T-cell (primary cell): ENCODE results near the gene CCNI. TPM values are rescaled to one million over a fixed set of nuclear protein-coding genes. Genes with fewer than 3 reads are reported as not detected.
"Not testable (repeated sequence)": the region's sequence is repeated elsewhere in the genome, so short reads cannot be mapped to it uniquely, and the experiment has no call there.

ENCODE experiments used
- ATAC-seq, 4 experiments: fragments of 200-7000 bp in 3 of 4; fragments of 150-1000 bp in 1 of 4; cut with Tn5 transposase; replicated peaks in 1 of 4; 1 replicate in 3 of 4; 2 replicates in 1 of 4; pipeline ENCODE4 v1.10.0; 2021; ENCODE audit warnings: moderate library complexity in 3 of 4, mild to moderate bottlenecking in 2 of 4, moderate number of reproducible peaks in 1 of 4
- CTCF ChIA-PET, 2 donors: fragments of 300-600 bp; sonication (Branson Sonifier 250); formaldehyde crosslinking; loops; one replicate each; lab custom pipeline; 2022; ENCODE audit warnings: antibody characterized with exemption in 2 of 2; lab: Charles Lee
- POLR2A ChIA-PET, 2 donors: fragments of 300-600 bp; sonication (Branson Sonifier 250); formaldehyde crosslinking; loops; one replicate each; lab custom pipeline; 2022; ENCODE audit warnings: antibody characterized with exemption in 2 of 2; lab: Charles Lee
- DNase-seq, 35 experiments: peaks; one replicate each; pipeline versions ENCODE4 v3.0.0 to v3.0.0-alpha.2; 2013 to 2023
- H3K27ac ChIP-seq: one replicate; pipeline ENCODE4 v1.5.1; 2013; ENCODE audit warnings: low read length
- H3K27me3 ChIP-seq, 2 experiments: replicated peaks in 1 of 2; 1 replicate in 1 of 2; 2 replicates in 1 of 2; pipeline versions ENCODE4 v1.6.1 to v1.7.0; 2013; ENCODE audit warnings: low read length in 1 of 2, mixed read lengths in 1 of 2; ENCODE audit not compliant: control insufficient read depth in 2 of 2, insufficient read depth in 2 of 2; ENCODE audit errors: extremely low read depth in 1 of 2
- H3K36me3 ChIP-seq, 2 donors: 1 replicate in 1 of 2; 2 replicates in 1 of 2; pipeline versions ENCODE4 v1.6.1 to v1.7.0; 2013; ENCODE audit warnings: low read length in 1 of 2; ENCODE audit not compliant: control insufficient read depth in 2 of 2, insufficient read depth in 1 of 2; ENCODE audit errors: extremely low read depth in 1 of 2
- H3K4me1 ChIP-seq, 2 experiments: 1 replicate in 1 of 2; 2 replicates in 1 of 2; pipeline versions ENCODE4 v1.6.1 to v1.7.0; 2013; ENCODE audit warnings: low read length in 2 of 2, mixed read lengths in 1 of 2; ENCODE audit not compliant: insufficient read depth in 2 of 2, control insufficient read depth in 1 of 2; ENCODE audit errors: extremely low read depth in 1 of 2
- H3K4me3 ChIP-seq, 2 donors: 1 replicate in 1 of 2; 2 replicates in 1 of 2; pipeline versions ENCODE4 v1.5.1 to v1.7.0; 2013; ENCODE audit warnings: mild to moderate bottlenecking in 2 of 2, low read length in 1 of 2, moderate library complexity in 1 of 2; ENCODE audit not compliant: control insufficient read depth in 1 of 2; ENCODE audit errors: extremely low read depth in 1 of 2
- H3K9me3 ChIP-seq: 2 replicates; pipeline ENCODE4 v1.7.0; 2013
- H3K27ac Mint-ChIP-seq, 2 donors: one replicate each; pipeline ENCODE4 v1.8.0; 2020 to 2021; ENCODE audit warnings: mild to moderate bottlenecking in 2 of 2, mixed read lengths in 2 of 2
- H3K27me3 Mint-ChIP-seq, 2 donors: one replicate each; pipeline ENCODE4 v1.8.0; 2021 to 2022; ENCODE audit warnings: mixed read lengths in 2 of 2
- H3K36me3 Mint-ChIP-seq: one replicate; pipeline ENCODE4 v1.8.0; 2021; ENCODE audit warnings: mixed read lengths
- H3K4me1 Mint-ChIP-seq, 3 donors: one replicate each; pipeline ENCODE4 v1.8.0; 2020 to 2022; ENCODE audit warnings: mixed read lengths in 3 of 3, mild to moderate bottlenecking in 1 of 3
- H3K4me3 Mint-ChIP-seq, 3 donors: one replicate each; pipeline ENCODE4 v1.8.0; 2020 to 2022; ENCODE audit warnings: mild to moderate bottlenecking in 3 of 3, mixed read lengths in 3 of 3, moderate library complexity in 3 of 3
- H3K9me3 Mint-ChIP-seq, 3 donors: one replicate each; pipeline ENCODE4 v1.8.0; 2020 to 2022; ENCODE audit warnings: mixed read lengths in 3 of 3
- WGBS: methylation state at CpG from one replicate; pipeline ENCODE4 v1.1.5; 2013; ENCODE audit warnings: missing lambda C conversion rate; ENCODE audit not compliant: insufficient coverage; 5-methylcytosine and 5-hydroxymethylcytosine counted together
- total RNA-seq, 35 experiments: library from RNA in 6 of 35; stranded (reverse) in 6 of 35; fragments of 120-200 nt in 1 of 35; gene quantifications; one replicate each; pipeline versions ENCODE4 v1.2.1 to v1.2.4 and lab custom pipeline; 2013 to 2026

Gene CCNI
- total RNA-seq, 5 donors from 2014 or later (not counting 1 experiment from before 2014, with no cell fraction given), result 229 to 359 (median 256) TPM

GRCh38 chr4:77089866-77090265 lies 14.1 kb upstream of the CCNI start:
- H3K36me3 ChIP-seq, result no peaks in the 10 kb centered on the region
- peaks cover 5 to 11% (median 11%) of the 10 kb centered on the region in 3 donors for H3K4me1 Mint-ChIP-seq
- no peaks in the 10 kb centered on the region for H3K27me3 ChIP-seq
- H3K4me3 Mint-ChIP-seq, result no peak overlapping the region
- DNase-seq (no peak), ATAC-seq (no peak)
- no peak overlapping the region for H3K4me3 ChIP-seq
- no peaks in the 10 kb centered on the region for H3K9me3 Mint-ChIP-seq
- H3K27ac ChIP-seq, result no peak overlapping the region
- H3K4me1 ChIP-seq, result peaks cover 0 to 2% of the 10 kb centered on the region in 2 experiments
- no peak overlapping the region for H3K27ac Mint-ChIP-seq
- H3K9me3 ChIP-seq, result no peaks in the 10 kb centered on the region
- ChIA-PET CTCF (interaction anchor here (0.6 to 1.1 kb wide), 3 partner anchors 16 to 114 kb away, joined by 3 to 5 read pairs (median 4); no protein-coding TSS in a partner anchor), POLR2A (no interaction called here)
- H3K36me3 Mint-ChIP-seq, result no peaks in the 10 kb centered on the region
- H3K27me3 Mint-ChIP-seq, result no peaks in the 10 kb centered on the region

- H3K27me3 ChIP-seq, POLR2A ChIA-PET, H3K36me3 Mint-ChIP-seq, H3K4me1 ChIP-seq, H3K36me3 ChIP-seq, H3K27me3 Mint-ChIP-seq, DNase-seq, ATAC-seq, H3K9me3 ChIP-seq, H3K4me3 ChIP-seq, H3K27ac ChIP-seq, H3K4me3 Mint-ChIP-seq, H3K4me1 Mint-ChIP-seq, H3K9me3 Mint-ChIP-seq, CTCF ChIA-PET, H3K27ac Mint-ChIP-seq: not testable (repeated sequence)
- no CpG with 5 or more reads among the region's 1 CpG for WGBS
These were observed 11.2 kb upstream of the CCNI start for GRCh38 chr4:77087027-77087426.

- Histone ChIP-seq H3K27ac (no peak overlapping the region), H3K27me3 (no peaks in the 10 kb centered on the region), H3K4me3 (no peak overlapping the region), H3K9me3 (no peaks in the 10 kb centered on the region), H3K36me3 (no peaks in the 10 kb centered on the region), H3K4me1 (peaks cover 4 to 5% of the 10 kb centered on the region in 2 experiments)
- CTCF ChIA-PET, result no interaction called here
- H3K4me3 Mint-ChIP-seq, result no peak overlapping the region
- H3K4me1 Mint-ChIP-seq, result peaks cover 10 to 20% (median 17%) of the 10 kb centered on the region in 3 donors
- H3K27me3 Mint-ChIP-seq, result no peaks in the 10 kb centered on the region
- H3K9me3 Mint-ChIP-seq, result no peaks in the 10 kb centered on the region
- 96% methylated on average over 9 of the region's 10 CpGs for WGBS
- POLR2A ChIA-PET, result no interaction called here
- ATAC-seq (no peak), DNase-seq (no peak)
- H3K27ac Mint-ChIP-seq, result no peak overlapping the region
- H3K36me3 Mint-ChIP-seq, result no peaks in the 10 kb centered on the region
These were observed 8.3 kb upstream of the CCNI start for GRCh38 chr4:77084019-77084639.

- H3K4me1 ChIP-seq, result peaks cover 7 to 9% of the 10 kb centered on the region in 2 experiments
- POLR2A ChIA-PET, result no interaction called here
- Mint-ChIP-seq H3K4me3 (no peak overlapping the region), H3K36me3 (no peaks in the 10 kb centered on the region), H3K27me3 (no peaks in the 10 kb centered on the region), H3K27ac (no peak overlapping the region), H3K4me1 (peaks cover 13 to 25% (median 20%) of the 10 kb centered on the region in 3 donors), H3K9me3 (no peaks in the 10 kb centered on the region)
- no peaks in the 10 kb centered on the region for H3K9me3 ChIP-seq
- DNase-seq (no peak), ATAC-seq (no peak)
- WGBS, result 100% methylated on average over 6 of the region's 11 CpGs
- no peak overlapping the region for H3K27ac ChIP-seq
- H3K27me3 ChIP-seq, result no peaks in the 10 kb centered on the region
- CTCF ChIA-PET, result interaction anchor here (0.7 to 1.1 kb wide), 4 partner anchors 18 to 120 kb away, joined by 3 to 7 read pairs (median 3); no protein-coding TSS in a partner anchor
- H3K4me3 ChIP-seq, result no peak overlapping the region
- no peaks in the 10 kb centered on the region for H3K36me3 ChIP-seq
These were observed 7.3 kb upstream of the CCNI start for GRCh38 chr4:77082886-77083608.

- not testable (repeated sequence) for H3K36me3 Mint-ChIP-seq, H3K36me3 ChIP-seq, H3K27me3 Mint-ChIP-seq, H3K27ac ChIP-seq, H3K9me3 ChIP-seq, H3K9me3 Mint-ChIP-seq, H3K4me3 Mint-ChIP-seq, ATAC-seq, H3K27me3 ChIP-seq, H3K4me3 ChIP-seq
- ChIA-PET POLR2A (interaction anchor here (0.5 to 1.3 kb wide), 4 partner anchors 8 to 113 kb away, joined by 3 to 12 read pairs (median 4); no protein-coding TSS in a partner anchor), CTCF (interaction anchor here in 1 of 2 donors (0.6 to 1.4 kb wide), 3 partner anchors 15 to 776 kb away, joined by 3 to 4 read pairs (median 3); no protein-coding TSS in a partner anchor)
- peaks cover 16 to 20% of the 10 kb centered on the region in 2 experiments for H3K4me1 ChIP-seq
- peak in 1 of 35 experiments; percentile 21 for DNase-seq
- whole genome bisulfite sequencing, result 26% methylated on average over 5 of the region's 7 CpGs
- Mint-ChIP-seq H3K4me1 (peaks cover 33 to 41% (median 37%) of the 10 kb centered on the region in 3 donors), H3K27ac (peak overlapping the region; percentile 46 to 68)
These were observed 5.0 kb upstream of the CCNI start for GRCh38 chr4:77080806-77081205.

GRCh38 chr4:77079281-77079680 lies 3.5 kb upstream of the CCNI start:
- H3K27ac ChIP-seq, result no peak overlapping the region
- Mint-ChIP-seq H3K4me3 (no peak overlapping the region), H3K27me3 (peaks cover 0 to 3% of the 10 kb centered on the region in 2 donors), H3K4me1 (peaks cover 33 to 41% (median 37%) of the 10 kb centered on the region in 3 donors), H3K36me3 (no peaks in the 10 kb centered on the region), H3K9me3 (no peaks in the 10 kb centered on the region), H3K27ac (no peak overlapping the region)
- no peaks in the 10 kb centered on the region for H3K36me3 ChIP-seq
- ChIA-PET POLR2A (interaction anchor here (0.5 to 0.7 kb wide), 5 partner anchors 27 to 616 kb away, joined by 3 to 5 read pairs (median 4); no protein-coding TSS in a partner anchor), CTCF (interaction anchor here (0.6 to 1.2 kb wide), 10 partner anchors 12 to 1127 kb away, joined by 3 to 6 read pairs (median 4); no protein-coding TSS in a partner anchor)
- ATAC-seq (no peak), DNase-seq (no peak)
- whole genome bisulfite sequencing, result 100% methylated on average over 3 of the region's 5 CpGs
- H3K9me3 ChIP-seq, result no peaks in the 10 kb centered on the region
- no peaks in the 10 kb centered on the region for H3K27me3 ChIP-seq
- H3K4me1 ChIP-seq, result peaks cover 16 to 22% of the 10 kb centered on the region in 2 experiments
- no peak overlapping the region for H3K4me3 ChIP-seq
